Stimulated activated CD4-positive, alpha-beta T cell treated with anti-CD3 and anti-CD28 coated beads, Interleukin-12 subunit alpha, Interleukin-12 subunit beta, amount 100 ng/mL, for 48 hours (primary cell): Measurements from ENCODE around the gene GPLD1.
"Not testable (repeated sequence)": the region's sequence is repeated elsewhere in the genome, so short reads cannot be mapped to it uniquely, and the experiment has no call there.

Source experiments
- DNase-seq, 3 donors: peaks; one replicate each; pipeline ENCODE4 v3.0.0-alpha.2; 2020; ENCODE audit warnings: low read depth in 2 of 3, low spot score in 1 of 3

The GPLD1 gene

DNA sequence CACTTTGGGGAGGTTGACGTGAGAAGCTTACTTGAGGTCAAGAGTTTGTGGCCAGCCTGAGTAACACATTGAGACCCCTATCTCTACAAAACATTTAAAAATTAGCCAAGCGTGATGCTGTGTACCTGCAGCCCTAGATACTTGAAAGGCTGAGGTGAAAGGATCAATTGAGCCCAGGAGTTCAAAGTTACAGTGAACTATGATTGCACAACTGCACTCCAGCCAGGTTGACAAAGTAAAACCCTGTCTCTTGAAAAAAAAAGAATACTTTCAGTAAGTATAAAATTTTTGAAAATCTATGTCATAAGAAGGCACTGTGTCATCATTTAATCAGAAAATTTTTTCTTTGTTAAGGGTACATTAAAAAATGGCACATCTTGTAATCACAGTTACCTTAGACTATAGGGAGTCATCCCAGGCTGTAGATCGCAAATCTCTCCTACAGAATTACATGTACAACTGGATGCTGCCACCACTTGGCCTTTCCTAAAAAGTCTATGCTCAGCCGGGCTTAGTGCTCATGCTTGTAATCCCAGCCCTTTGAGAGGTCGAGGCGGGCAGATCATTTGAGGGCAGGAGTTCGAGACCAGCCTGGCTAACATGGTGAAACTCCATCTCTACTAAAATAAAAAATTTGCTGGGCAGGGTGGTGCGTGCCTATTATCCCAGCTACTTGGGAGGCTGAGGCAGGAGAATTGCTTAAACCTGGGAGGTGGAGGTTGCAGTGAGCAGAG, 103.7 kb downstream of the GPLD1 start:
- DNase-seq, result no peak

DNA sequence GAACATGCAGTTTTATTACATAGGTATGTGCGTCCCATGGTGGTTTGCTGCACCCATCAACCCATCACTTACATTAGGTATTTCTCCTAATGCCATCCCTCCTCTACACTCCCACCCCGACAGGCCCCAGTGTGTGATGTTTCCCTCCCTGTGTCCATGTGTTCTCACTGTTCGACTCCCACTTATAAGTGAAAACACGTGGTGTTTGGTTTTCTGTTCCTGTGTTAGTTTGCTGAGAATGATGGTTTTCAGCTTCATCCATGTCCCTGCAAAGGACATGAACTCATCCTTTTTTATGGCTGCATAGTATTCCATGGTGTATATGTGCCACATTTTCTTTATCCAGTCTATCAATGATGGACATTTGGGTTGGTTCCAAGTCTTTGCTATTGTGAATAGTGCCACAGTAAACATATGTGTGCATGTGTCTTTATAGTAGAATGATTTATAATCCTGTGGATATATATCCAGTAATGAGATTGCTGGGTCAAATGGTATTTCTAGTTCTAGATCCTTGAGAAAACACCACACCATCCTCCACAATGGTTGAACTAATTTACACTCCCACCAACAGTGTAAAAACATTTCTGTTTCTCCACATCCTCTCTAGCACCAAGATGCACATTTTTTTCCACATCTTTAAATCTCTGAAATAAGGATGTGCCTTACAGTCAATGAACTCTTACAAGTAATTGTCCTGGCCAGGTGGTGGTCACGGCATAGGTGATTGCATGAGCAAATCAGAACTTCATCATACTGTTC, 104.8 kb downstream of the GPLD1 start:
- not testable (repeated sequence) for DNase-seq

GRCh38 chr6:24382891-24383494, 106.4 kb downstream of the GPLD1 start:
- not testable (repeated sequence) for DNase-seq

- no peak for DNase-seq
Observed at GRCh38 chr6:24382220-24382540, 107.2 kb downstream of the GPLD1 start.

GRCh38 chr6:24381476-24382219, 107.7 kb downstream of the GPLD1 start:
- DNase-seq, result no peak

GRCh38 chr6:24378473-24379097, 110.8 kb downstream of the GPLD1 start:
- DNase-seq, result no peak
